HL-60/S4 (cell line): ENCODE measurements around the gene POMGNT1.

ENCODE experiments used
- in situ Hi-C: fragments of 300-500 bp; cut with MboI; formaldehyde crosslinking; loops from 2 replicates; pipeline ENCODE4 v1.14.3; 2022; ENCODE audit warnings: low sequenced_read_pairs

The POMGNT1 gene

DNA sequence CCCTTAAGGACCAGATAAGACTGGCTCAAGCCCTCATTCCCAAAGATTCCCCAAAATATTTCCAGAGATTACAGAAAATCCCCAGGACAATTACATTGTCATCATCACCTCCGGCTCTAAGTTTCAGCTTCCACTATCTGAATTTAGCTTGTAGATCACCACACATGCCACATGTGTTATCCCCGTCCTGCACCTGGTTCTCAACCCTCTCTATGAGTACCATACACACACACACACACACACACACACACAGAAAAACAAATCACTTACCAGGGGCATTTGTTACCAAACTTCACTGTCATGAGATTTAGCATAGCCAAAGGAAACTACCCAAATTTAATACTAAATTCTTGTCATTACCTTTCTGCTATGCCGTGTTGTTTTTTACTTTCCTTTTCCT, 38.7 kb downstream of the POMGNT1 start:
- in situ Hi-C loops, result no loop called here

GRCh38 chr1:46158312-46159281, 39.6 kb downstream of the POMGNT1 start:
- in situ Hi-C loops, result no loop called here

GRCh38 chr1:46157916-46158311, 40.3 kb downstream of the POMGNT1 start:
- in situ Hi-C loops, result no loop called here

DNA sequence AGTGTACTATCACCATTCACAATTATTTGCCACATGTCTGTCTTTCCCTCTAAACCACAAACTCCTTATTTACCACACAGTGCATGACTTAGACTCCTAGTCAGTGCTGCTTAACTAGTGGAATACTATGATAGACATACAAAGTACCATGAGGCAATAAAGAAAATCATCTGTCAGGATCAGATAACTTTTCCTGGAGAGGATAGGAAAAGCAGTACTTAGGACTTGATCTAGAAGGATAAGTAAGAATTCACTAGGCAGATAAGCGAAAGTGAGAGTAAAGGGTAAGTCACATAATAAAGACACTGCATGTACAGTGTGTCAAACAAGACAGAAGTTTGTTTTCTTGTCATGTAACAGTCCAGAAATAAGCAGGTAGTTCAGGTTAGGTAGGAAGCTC, 44.5 kb downstream of the POMGNT1 start:
- in situ Hi-C loops, result no loop called here

GRCh38 chr1:46153228-46153627, 45.0 kb downstream of the POMGNT1 start:
- in situ Hi-C loops, result no loop called here

GRCh38 chr1:46152016-46152415, 46.2 kb downstream of the POMGNT1 start:
- in situ Hi-C loops, result no loop called here

- in situ Hi-C loops, result no loop called here
These were observed 48.1 kb downstream of the POMGNT1 start for GRCh38 chr1:46150085-46150484.

- in situ Hi-C loops, result no loop called here
These were observed 49.9 kb downstream of the POMGNT1 start for GRCh38 chr1:46148318-46148717.
